ENCODE measurements around the gene SETD2.

GRCh38 chr3:47158208-47158607, 5.7 kb downstream of the SETD2 start:
- TF ChIP-seq YY1 (IDR thresholded peaks at IDR 0.05; ENCODE audit: low read depth, low read length) (no peak), RFX5 (IDR thresholded peaks at IDR 0.05; ENCODE audit: borderline replicate concordance, low read depth, low read length) (no peak), POLR2A (IDR thresholded peaks at IDR 0.05; ENCODE audit: control extremely low read depth in 1 of 2, low read depth in 2 of 2, low read length in 2 of 2) (no peak), EP300 (IDR thresholded peaks at IDR 0.05; ENCODE audit: borderline replicate concordance in 1 of 2, low read depth in 2 of 2, low read length in 2 of 2) (no peak), GTF2F1 (IDR thresholded peaks at IDR 0.05; ENCODE audit: borderline replicate concordance, low read depth, low read length) (no peak), RXRA (IDR thresholded peaks at IDR 0.05; ENCODE audit: insufficient read depth, low read depth, low read length) (no peak), KDM1A (IDR thresholded peaks at IDR 0.05; ENCODE audit: borderline replicate concordance, low read length) (no peak)

All from H1 (cell line).